HG03039 (cell line): ENCODE measurements around the gene CDKN1A.

Experiments
- ATAC-seq: cut with Tn5 transposase; IDR thresholded peaks from one replicate; pipeline ENCODE4 v1.9.1; 2021; ENCODE audit warnings: mild to moderate bottlenecking, moderate library complexity; ENCODE audit not compliant: unreplicated experiment

Gene CDKN1A

GRCh38 chr6:36655085-36655724, 23.3 kb upstream of the CDKN1A start:
- no peak for ATAC-seq

- ATAC-seq: no peak
Measured at GRCh38 chr6:36656441-36656840, 22.1 kb upstream of the CDKN1A start.

GRCh38 chr6:36657271-36657670, 21.2 kb upstream of the CDKN1A start:
- no peak for ATAC-seq

- ATAC-seq: no peak
Measured at GRCh38 chr6:36657942-36658544, 20.5 kb upstream of the CDKN1A start.

- ATAC-seq: no peak
Measured at GRCh38 chr6:36659271-36659670, 19.2 kb upstream of the CDKN1A start.

- ATAC-seq: no peak
Measured at GRCh38 chr6:36660771-36661471, 17.6 kb upstream of the CDKN1A start.

GRCh38 chr6:36662380-36662779, 16.1 kb upstream of the CDKN1A start:
- no peak for ATAC-seq

- no peak for ATAC-seq
Measured at GRCh38 chr6:36662827-36663256, 15.7 kb upstream of the CDKN1A start.

- no peak for ATAC-seq
Measured at GRCh38 chr6:36663504-36664446, 14.7 kb upstream of the CDKN1A start.

- ATAC-seq: no peak
Measured at GRCh38 chr6:36665180-36665579, 13.3 kb upstream of the CDKN1A start.

GRCh38 chr6:36666287-36666686, 12.2 kb upstream of the CDKN1A start:
- ATAC-seq: no peak

GRCh38 chr6:36666826-36667591, 11.5 kb upstream of the CDKN1A start:
- peak; percentile 58 for ATAC-seq

GRCh38 chr6:36668591-36668990, 9.9 kb upstream of the CDKN1A start:
- no peak for ATAC-seq

- ATAC-seq: no peak
Measured at GRCh38 chr6:36669002-36669401, 9.5 kb upstream of the CDKN1A start.

GRCh38 chr6:36670271-36670670, 8.2 kb upstream of the CDKN1A start:
- no peak for ATAC-seq

- no peak for ATAC-seq
Measured at GRCh38 chr6:36671687-36672375, 6.7 kb upstream of the CDKN1A start.

- ATAC-seq: no peak
Measured at GRCh38 chr6:36673882-36674281, 4.6 kb upstream of the CDKN1A start.

GRCh38 chr6:36674942-36675341, 3.6 kb upstream of the CDKN1A start:
- no peak for ATAC-seq

GRCh38 chr6:36676141-36677058, 2.1 kb upstream of the CDKN1A start:
- no peak for ATAC-seq
